NCI-H748 (cell line): Measurements from ENCODE around the gene SEC31A.
"Not testable (repeated sequence)": the region's sequence is repeated elsewhere in the genome, so short reads cannot be mapped to it uniquely, and the experiment has no call there.

ENCODE experiments used
- DNase-seq: peaks from one replicate; lab custom pipeline; 2025; ENCODE audit not compliant: unreplicated experiment; lab: John Stamatoyannopoulos, UW

The SEC31A gene

GRCh38 chr4:82898322-82899243 lies 7.6 kb upstream of the SEC31A start:
- DNase-seq = peak; percentile 4

GRCh38 chr4:82896755-82897154 lies 5.8 kb upstream of the SEC31A start:
- no peak for DNase-seq

GRCh38 chr4:82893942-82894341 lies 3.0 kb upstream of the SEC31A start:
- DNase-seq = no peak

GRCh38 chr4:82892467-82892802 lies 1.5 kb upstream of the SEC31A start:
- DNase-seq = no peak

GRCh38 chr4:82891707-82892466 lies 934 bp upstream of the SEC31A start:
- DNase-seq = peak; percentile 13

- DNase-seq = no peak
Measured at GRCh38 chr4:82890528-82890900, 439 bp downstream of the SEC31A start.

- DNase-seq = no peak
Measured at GRCh38 chr4:82889287-82889686, 1.7 kb downstream of the SEC31A start.

- DNase-seq = no peak
Measured at GRCh38 chr4:82886147-82886942, 4.6 kb downstream of the SEC31A start.

- no peak for DNase-seq
Measured at GRCh38 chr4:82885410-82885809, 5.5 kb downstream of the SEC31A start.

GRCh38 chr4:82868572-82868971 lies 22.4 kb downstream of the SEC31A start:
- DNase-seq = no peak

GRCh38 chr4:82866706-82867385 lies 24.1 kb downstream of the SEC31A start:
- DNase-seq = no peak

GRCh38 chr4:82866033-82866432 lies 24.9 kb downstream of the SEC31A start:
- not testable (repeated sequence) for DNase-seq

- no peak for DNase-seq
Measured at GRCh38 chr4:82865592-82865991, 25.4 kb downstream of the SEC31A start.

- no peak for DNase-seq
Measured at GRCh38 chr4:82864336-82864979, 26.5 kb downstream of the SEC31A start.

GRCh38 chr4:82861529-82861928 lies 29.4 kb downstream of the SEC31A start:
- DNase-seq = no peak

GRCh38 chr4:82860487-82860886 lies 30.5 kb downstream of the SEC31A start:
- DNase-seq = not testable (repeated sequence)

GRCh38 chr4:82852751-82853285 lies 38.1 kb downstream of the SEC31A start:
- no peak for DNase-seq

- peak; percentile 25 for DNase-seq
Measured at GRCh38 chr4:82851885-82852750, 38.8 kb downstream of the SEC31A start.

- DNase-seq = no peak
Measured at GRCh38 chr4:82851318-82851717, 39.6 kb downstream of the SEC31A start.
